GM19240 (cell line): ENCODE data around the gene ZNF570.

Experiments
- DNase-seq: peaks from one replicate; pipeline ENCODE4 v3.0.0; 2011; ENCODE audit warnings: low spot score; ENCODE audit not compliant: insufficient read length

Gene ZNF570

DNA sequence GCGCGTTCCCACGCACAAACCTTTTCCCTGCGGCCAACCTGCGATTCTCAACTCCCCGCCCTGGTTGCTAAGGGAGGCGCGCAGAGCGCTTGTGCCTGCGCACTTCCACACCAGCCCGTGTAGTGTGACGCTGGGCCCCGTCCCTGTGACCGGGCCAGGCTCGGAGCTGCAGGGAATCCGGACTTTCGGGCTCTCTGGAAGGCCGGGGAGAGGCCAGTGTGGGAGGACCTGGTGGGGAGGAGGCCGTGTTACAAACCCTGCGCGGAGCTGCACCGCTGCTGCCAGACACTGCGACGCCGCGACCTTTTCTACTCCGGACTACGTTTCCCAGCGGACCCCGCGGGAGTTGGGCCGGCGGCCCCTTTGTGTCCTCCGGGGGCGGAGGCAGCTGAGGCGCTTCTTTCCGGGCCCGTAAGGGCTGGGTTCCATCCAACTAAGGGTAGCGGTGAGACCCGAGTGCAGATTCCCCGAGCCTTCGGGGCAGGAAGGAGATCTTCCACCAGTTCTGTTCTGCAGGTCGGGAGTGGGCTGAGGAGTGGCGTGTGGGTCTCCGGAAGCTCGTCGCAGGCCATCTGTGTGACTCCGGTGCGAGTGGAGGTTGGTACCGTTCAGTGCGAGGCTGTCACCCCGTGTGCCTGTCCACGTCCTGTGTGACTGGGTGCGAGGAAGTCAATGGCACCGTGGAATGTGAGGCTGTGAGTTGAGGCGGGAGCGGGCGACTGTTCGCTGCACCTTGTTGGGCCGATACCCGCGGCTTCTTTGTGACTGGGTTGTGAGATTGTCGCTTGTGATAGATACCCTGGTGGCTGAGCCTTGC lies at the start of gene ZNF570:
Gene ZNF570 (plus strand): TSS at position 396 of the 817 bp plus-strand sequence. CDS start 999 bp downstream, outside the sequence.
- DNase-seq = peak; percentile 35

DNA sequence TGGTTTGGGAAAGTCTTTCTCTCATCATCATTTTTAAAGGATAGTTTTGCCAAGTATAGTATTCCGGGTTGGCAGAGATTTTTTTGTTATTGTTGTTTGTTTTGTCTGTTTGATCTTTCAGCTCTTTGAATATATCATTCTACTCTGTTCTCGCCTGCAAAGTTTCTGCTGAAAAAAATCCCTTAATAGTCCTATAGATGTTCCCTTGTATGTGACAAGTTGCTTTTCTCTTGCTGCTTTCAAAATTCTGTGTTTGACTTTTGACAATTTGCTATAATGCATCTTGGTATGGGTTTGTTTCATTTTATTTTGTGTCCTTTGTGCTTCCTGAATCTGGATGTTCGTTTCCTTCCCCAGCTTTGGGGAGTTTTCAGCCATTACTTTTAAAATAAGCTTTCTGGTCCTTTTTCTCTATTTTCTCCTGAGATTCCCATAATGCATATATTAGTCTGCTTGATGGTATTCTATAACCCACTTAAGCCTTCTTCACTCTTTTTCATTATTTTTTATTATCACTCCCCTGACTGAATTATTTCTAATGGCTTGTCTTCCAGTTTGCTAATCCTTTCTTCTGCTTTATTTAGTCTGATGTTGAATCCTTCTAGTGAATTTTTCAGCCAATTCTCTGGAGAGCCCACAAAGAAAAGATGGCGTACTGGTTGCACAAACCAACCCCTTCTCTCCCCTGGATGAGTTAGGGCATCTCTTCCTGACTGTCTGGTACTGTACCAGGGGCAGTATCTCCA lies 16.5 kb upstream of the ZNF570 start:
- no peak for DNase-seq

DNA sequence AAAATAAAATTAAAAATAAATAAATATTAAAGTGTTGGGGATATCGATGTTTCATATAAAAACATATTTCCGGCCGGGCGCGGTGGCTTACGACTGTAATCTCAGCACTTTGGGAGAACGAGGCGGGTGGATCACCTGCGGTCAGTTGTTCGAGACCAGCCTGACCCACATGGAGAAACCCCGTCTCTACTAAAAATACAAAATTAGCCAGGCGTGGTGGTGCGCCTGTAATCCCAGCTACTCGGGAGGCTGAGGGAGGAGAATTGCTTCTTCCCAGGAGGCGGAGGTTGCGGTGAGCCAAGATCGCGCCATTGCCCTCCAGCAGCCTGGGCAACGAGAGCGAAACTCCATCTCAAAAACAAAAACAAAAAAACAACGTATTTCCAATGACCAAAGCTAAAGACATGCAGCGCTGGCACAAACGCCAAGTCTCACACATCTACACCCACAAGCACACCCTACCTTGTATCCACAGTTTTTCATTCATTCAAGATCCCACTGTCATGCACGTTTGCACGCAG lies 2.8 kb upstream of the ZNF570 start:
- no peak for DNase-seq

- peak; percentile 18 for DNase-seq
Measured at GRCh38 chr19:37466798-37467607, 2.2 kb upstream of the ZNF570 start, which contains the start of gene ZNF569. Gene ZNF569, minus strand, starts transcription at chr19:37467444. Its CDS starts 22,523 bp downstream, at chr19:37444921.

DNA sequence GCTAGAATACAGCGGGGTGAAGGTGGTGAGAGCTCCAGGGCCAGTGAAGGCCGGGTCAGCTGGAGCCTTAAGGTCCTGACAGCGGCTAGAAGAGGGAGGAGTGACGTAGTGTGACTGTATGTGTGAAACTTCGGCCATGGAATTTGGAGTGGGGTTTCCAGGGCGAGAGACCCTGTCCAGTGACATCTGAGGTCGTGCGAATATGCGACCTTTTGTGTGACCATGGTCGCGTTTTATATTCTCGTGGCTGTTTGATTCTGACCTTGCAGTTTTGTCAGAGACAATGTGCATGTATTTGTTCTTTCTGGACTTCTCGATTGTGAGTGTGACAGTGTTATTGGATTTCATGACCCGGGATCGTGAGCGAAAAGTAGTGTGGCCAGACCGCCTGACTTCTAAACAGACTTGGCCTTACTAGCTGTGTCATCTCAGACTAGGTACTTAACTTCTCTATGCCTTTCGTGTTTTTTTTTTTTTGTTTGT lies 1.5 kb upstream of the ZNF570 start:
- no peak for DNase-seq

DNA sequence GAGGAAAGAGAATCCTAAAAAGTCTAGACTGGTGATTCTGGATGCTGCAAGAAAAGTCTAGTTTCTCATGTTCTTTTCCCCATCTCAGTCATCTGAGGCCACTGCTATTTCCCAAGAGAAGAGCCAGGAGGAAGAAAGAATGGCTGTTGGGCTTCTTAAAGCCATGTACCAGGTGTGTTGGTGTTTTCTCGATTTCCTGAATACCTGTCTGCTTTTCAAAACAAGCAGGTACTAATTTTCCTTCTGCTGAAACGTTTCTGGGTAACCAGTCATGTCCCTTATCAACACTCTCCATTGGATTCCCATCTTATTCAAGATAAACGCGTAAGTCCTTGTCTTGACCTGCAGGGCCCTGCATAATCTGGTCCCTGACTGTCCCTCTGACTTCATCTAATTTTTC lies 1.1 kb downstream of the ZNF570 start:
- DNase-seq = no peak

DNA sequence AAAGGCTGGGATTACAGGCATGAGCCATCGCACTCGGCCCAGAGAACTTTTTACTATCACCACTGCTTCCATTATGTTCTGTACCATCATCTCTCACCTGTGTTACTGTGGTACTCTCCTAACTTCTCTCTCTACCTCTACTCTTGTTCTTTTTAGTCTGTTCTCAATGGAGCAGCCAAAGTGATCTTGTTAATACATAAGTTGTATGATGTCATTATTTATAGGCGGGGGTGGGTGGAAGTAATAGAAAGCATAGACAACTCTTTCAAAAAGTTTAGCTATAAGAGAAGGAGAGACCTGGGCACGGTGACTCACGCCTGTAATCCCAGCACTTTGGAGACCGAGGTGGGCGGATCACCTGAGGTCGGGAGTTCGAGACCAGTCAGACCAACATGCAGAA lies 3.0 kb downstream of the ZNF570 start:
- no peak for DNase-seq

DNA sequence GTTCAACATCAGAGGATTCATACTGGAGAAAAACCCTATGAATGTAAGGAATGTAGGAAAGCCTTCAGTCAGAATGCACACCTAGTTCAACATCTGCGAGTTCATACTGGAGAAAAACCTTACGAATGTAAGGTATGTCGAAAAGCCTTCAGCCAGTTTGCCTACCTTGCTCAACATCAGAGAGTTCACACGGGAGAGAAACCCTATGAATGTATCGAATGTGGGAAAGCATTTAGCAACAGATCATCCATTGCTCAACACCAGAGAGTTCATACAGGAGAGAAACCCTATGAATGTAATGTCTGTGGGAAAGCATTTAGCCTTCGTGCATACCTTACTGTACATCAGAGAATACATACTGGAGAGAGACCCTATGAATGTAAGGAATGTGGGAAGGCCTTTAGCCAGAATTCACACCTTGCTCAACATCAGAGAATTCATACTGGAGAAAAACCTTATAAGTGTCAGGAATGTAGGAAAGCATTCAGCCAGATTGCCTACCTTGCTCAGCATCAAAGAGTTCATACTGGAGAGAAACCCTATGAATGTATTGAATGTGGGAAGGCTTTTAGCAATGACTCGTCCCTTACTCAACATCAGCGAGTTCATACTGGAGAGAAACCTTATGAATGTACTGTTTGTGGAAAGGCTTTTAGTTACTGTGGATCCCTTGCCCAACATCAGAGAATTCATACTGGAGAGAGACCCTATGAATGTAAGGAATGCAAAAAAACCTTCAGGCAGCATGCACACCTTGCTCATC lies 15.4 kb downstream of the ZNF570 start:
- no peak for DNase-seq

DNA sequence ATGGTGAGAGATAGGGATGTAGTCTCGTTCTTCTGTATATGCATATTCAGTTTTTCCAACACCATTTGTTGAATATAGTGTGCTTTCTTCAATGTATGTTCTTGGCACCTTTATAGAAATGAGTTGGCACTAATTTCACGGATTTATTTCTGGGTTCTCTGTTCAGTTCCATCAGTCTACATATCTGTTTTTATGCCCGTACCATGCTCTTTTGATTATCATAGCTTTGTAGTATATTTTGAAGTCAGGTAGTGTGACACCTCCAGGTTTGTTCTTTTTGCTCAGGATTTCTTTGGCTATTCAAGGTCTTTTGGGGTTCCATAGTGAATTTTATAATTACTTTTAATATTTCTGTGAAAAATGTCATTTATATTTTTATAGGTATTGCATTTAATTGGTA lies 23.1 kb downstream of the ZNF570 start:
- DNase-seq = no peak

GRCh38 chr19:37505958-37506386 lies 36.8 kb downstream of the ZNF570 start:
- no peak for DNase-seq

- peak; percentile 43 for DNase-seq
Measured at GRCh38 chr19:37506387-37507166, 37.4 kb downstream of the ZNF570 start, which contains the start of gene ZNF793. Gene ZNF793, plus strand, starts transcription at chr19:37506939. Its CDS starts 16,501 bp downstream, at chr19:37523440.

DNA sequence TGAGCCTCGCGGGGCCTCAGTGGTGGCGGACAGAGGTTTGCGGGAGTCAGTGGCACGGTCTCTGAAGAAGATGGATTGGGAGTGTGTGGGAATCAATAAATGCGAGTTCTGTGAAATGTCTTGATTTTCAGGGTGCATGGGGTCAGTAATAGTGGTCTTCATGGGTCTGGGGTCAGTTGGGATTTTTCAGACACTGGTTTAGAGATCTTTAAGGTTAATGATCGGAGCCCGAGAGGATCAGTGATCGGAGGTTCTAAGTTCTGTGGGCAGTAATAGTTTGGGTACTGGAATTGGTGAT lies 38.0 kb downstream of the ZNF570 start:
- DNase-seq = no peak

GRCh38 chr19:37511186-37511585 lies 42.0 kb downstream of the ZNF570 start:
- DNase-seq = no peak

GRCh38 chr19:37511821-37512220 lies 42.7 kb downstream of the ZNF570 start:
- no peak for DNase-seq

DNA sequence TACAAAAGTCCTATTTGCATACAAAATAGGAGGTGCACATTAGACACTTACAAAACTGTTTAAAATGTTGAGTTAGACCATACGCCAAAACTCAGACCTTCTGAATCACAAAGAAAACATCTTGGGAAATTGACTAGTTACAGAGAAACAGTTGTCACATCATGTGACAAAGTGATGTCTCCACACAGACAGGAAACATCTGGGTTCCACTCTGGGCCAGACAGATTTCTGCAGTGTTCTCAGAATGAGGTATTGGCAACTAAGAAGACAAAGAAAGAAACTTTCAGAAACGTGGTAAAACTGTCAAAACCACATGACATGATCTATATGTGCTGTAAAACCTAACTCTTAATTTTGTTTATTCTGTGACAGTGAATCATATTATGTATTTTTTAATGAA lies 44.2 kb downstream of the ZNF570 start:
- no peak for DNase-seq

- no peak for DNase-seq
Measured at GRCh38 chr19:37519890-37520289, 50.7 kb downstream of the ZNF570 start.

GRCh38 chr19:37537391-37537947 lies 68.3 kb downstream of the ZNF570 start:
- no peak for DNase-seq
